Astrocyte (in vitro differentiated cells and primary cell): ENCODE measurements around the gene UBR1.

Experiments
- EZH2 ChIP-seq: IDR thresholded peaks from 2 replicates; pipeline ENCODE4 v1.6.1; 2012; ENCODE audit warnings: mild to moderate bottlenecking, low read length, inconsistent platforms; ENCODE audit not compliant: insufficient read depth
- TF ChIP-seq, protein P1 (sequence below): IDR thresholded peaks from 2 replicates; pipeline ENCODE4 v1.5.1; 2011; ENCODE audit warnings: low read depth, mild to moderate bottlenecking, inconsistent platforms, low read length, moderate library complexity; ENCODE audit not compliant: insufficient read depth

DNA sequence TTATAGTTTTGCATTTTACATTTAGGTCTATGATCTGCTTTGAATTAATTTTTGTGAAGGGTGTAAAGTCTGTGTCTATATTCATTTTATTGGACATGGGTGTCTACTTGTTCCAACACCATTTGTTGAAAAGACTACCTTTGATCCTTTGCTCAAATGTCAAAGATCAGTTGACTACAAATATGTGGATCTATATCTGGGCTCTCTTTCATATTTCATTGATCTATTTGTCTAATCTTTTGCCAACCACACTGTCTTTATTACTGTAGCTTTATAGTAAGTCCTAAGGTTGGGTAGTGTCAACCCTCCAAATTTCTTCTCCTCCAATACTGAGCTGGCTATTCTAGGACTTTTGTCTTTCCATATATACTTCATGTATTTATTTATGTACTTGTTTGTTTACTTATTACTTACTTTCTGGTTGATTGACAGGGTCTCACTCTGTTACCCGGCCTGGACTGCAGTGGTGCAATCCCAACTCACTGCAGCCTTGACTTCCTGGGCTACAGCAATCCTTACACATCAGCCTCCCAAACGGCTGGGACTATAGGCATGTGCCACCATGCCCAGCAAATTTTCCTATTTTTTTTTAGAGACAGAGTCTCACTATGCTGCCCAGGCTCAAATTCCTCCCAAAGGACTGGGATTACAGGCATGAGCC, 131.5 kb downstream of the UBR1 start:
- TF ChIP-seq, protein P1, sequence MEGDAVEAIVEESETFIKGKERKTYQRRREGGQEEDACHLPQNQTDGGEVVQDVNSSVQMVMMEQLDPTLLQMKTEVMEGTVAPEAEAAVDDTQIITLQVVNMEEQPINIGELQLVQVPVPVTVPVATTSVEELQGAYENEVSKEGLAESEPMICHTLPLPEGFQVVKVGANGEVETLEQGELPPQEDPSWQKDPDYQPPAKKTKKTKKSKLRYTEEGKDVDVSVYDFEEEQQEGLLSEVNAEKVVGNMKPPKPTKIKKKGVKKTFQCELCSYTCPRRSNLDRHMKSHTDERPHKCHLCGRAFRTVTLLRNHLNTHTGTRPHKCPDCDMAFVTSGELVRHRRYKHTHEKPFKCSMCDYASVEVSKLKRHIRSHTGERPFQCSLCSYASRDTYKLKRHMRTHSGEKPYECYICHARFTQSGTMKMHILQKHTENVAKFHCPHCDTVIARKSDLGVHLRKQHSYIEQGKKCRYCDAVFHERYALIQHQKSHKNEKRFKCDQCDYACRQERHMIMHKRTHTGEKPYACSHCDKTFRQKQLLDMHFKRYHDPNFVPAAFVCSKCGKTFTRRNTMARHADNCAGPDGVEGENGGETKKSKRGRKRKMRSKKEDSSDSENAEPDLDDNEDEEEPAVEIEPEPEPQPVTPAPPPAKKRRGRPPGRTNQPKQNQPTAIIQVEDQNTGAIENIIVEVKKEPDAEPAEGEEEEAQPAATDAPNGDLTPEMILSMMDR: no peak
- TF ChIP-seq EZH2: no peak
